Activated T-cell treated with anti-CD3 and anti-CD28 coated beads for 4 hours (primary cell): ENCODE results near the gene NHSL1.

ENCODE experiments used
- DNase-seq: peaks from one replicate; pipeline ENCODE4 v3.0.0-alpha.2; 2020

Gene NHSL1

GRCh38 chr6:138397128-138398122 is 101.9 kb downstream of the NHSL1 start:
- no peak for DNase-seq

DNA sequence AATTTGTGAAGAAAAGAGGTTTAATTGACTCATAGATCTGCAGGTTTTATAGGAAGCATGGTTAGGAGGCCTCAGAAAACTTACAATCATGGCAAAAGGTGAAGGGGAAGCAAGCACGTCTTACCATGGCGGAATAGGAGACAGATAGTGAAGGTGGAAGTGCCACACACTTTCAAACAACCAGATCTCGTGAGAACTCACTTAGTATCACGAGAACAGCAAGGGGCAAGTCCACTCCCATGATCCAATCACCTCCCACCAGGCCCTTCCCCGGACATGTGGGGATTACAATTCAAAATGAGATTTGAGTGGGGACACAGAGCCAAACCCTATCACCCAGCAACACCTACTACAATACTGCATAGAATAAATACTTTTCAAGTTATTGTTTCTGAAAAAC is 102.6 kb downstream of the NHSL1 start:
- no peak for DNase-seq

DNA sequence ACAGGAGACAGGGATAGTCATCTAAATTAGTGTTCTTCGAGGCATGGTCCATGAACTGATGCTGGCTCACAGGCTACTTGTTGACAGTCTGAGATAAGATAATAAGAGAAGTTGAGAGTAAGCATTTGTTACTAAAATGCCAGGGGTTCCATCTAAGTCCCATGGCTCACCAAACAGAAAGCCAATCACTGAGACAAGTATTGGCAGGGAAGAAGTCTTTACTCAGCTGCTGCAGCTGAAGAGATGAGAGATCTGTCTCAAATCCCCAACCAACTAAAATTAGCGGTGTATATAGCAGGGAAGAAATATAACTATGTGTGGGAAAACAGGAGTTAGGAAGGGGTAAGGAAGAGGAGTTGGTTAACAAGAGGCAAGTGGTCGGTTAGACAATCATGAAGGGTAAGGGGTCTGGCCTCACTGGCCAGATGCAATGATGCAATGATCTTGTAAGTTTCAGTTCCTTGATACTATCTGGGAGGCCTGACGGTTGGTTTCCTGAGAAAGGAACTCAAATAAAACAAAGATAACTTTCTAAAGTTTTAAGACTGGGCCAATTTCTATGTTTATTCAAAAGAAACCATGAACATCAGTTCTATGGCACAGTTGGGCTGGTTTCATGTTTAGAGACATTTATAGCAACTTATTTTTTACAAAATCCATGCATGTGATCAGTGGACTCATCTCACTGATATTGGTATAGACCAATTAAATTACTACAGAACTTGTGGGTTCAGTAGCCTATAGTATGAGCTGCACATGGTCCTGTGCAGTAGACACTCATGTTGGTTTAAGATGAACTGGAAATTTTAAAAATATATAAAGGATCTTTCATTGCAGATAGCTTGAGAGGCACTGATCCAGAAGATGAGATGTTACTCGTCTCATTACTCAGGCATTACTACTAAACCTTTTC is 105.2 kb downstream of the NHSL1 start:
- no peak for DNase-seq

DNA sequence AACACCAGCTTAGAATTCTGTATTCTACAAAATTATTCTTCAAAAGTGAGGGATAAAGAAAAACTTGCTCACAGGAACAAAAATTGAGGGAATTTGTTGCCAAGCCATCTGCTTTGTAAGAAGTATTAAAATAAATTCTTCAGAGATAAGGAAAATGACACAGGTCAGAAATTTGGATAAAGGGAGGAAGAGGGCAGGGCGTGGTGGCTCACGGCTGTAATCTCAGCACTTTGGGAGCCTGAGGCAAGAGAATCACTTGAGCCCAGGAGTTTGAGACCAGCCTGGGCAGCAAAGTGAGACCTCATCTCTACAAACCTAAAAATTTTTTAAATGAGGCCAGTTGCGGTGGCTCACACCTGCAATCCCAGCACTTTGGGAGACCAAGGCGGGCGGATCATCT is 109.7 kb downstream of the NHSL1 start:
- no peak for DNase-seq

DNA sequence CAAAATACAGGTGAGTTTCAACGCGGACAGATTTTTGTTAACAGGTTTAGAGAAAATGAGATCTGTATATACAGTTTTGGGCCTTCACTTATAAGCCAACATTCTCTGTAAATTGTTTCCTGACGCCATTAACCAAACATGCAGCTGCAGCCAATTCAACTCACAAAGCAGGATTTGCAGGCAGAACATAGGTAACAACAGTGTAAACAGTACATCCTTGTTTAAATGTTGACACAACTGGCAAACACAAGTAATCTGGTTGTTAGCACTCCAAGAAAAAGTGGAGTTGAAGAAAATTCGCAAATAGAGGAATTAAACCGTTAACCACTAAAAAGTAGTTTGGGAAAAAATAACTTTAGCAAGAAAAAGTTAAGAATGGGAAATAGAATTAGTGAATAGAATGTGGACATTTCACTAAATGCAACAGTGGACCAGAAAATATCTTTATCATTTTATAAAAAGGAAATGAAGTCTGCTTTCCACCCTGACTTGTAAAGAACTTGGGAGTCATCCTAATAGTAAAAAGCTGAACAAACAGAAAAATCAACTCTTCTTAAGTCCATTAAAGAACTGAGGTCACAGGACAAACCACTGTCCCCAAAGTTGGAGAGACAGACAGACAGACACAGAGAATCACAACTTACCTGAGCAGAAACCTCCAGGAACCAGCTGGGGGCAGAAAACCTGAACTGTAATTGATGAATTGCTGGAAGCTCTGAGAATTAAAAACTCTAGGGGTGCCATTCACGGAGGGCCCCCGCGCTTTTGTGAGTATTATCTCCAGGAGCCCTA is 111.5 kb downstream of the NHSL1 start:
- DNase-seq = no peak

- DNase-seq = no peak
Measured at GRCh38 chr6:138386897-138387296, 112.4 kb downstream of the NHSL1 start.

GRCh38 chr6:138383776-138384175 is 115.5 kb downstream of the NHSL1 start:
- DNase-seq = no peak

DNA sequence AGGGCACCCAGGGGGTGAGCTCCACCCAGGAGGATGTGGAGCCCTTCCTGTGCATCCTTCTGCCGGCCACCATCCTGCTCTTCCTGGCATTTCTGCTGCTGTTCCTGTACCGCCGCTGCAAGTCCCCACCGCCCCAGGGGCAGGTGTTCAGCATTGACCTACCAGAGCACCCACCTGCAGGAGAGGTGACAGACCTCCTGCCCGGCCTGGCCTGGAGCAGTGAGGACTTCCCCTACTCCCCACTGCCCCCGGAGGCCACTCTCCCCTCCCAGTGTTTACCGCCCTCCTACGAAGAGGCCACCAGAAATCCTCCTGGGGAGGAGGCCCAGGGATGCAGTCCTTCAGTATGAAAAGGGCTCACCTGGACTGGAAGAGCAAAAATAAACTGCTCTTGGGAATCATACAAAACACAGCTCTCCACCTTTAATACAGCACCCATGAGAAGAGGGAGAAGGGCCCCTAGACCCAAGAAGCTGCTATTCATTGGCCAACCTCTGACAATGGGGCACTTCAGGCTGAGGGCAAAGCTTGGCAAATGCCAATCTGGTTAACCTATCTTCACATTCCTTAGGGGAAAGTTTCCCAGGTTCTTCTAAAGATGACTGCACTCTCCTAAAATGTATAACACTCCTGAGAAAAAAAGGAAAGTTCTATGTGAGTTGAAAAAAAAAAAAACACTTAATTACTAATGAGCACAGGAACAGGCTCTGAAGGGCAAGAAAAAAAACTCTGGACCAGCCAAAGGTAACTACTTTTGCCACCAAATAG is 116.6 kb downstream of the NHSL1 start:
- no peak for DNase-seq

DNA sequence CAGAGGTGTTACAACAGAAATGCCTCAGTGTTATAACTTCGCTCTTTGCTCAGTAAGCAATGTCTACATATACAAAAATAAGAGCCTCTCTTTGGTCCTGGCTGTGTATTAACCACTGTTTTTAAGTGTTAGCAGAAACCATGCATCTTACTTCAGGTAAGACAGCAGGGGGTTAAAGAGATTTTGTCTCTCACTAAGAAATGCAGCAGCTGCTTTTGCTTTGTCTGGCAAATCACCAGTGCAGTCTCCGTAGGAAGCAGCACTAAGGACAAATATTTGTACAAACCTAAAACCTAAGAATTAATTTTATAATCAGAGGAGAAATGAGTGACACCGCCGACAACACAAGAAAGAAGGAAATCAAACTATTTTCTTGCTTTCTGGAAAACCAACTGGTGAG is 120.8 kb downstream of the NHSL1 start:
- DNase-seq = no peak

DNA sequence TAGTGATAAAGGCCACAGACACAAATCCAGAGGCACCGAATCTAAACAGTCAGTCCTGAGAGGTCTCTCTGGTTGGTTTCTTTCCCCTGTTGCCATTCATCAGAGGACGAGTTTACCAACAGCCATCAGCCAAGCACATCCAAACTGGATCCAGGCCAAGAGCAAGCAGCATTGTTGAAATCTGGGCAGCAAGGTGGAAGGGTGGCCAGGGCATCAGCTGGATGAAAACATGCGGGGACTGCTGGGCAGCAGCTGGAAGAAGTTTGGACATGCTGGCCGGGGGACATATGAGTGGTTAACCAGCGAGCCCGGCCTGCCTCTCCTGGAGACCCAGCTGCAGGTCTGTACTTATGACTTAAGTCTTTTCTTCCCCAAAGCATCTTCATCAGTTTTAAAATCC is 121.5 kb downstream of the NHSL1 start, which contains the start of gene SMIM28:
Gene SMIM28 (plus strand): TSS at position 62 of the 400 bp plus-strand sequence. CDS start 168 bp downstream, at position 230.
- DNase-seq = no peak

DNA sequence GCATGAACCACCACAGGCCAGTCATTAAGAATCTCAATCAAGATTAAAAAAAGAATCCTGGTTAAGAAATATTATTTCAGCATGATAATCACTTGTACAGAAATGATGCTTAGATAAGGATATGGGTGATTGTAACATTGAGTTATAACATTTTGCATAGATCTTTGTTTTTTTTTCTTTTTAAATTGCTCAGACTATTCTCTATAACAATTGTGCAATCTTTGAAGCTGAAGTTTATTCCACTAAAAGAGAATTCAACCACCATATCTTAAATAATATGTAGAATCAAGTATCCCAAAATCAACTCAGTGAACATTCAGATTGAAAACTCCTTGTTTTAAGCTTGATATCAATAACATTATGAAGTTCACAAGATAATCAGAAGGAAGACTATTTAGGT is 122.3 kb downstream of the NHSL1 start:
- no peak for DNase-seq

DNA sequence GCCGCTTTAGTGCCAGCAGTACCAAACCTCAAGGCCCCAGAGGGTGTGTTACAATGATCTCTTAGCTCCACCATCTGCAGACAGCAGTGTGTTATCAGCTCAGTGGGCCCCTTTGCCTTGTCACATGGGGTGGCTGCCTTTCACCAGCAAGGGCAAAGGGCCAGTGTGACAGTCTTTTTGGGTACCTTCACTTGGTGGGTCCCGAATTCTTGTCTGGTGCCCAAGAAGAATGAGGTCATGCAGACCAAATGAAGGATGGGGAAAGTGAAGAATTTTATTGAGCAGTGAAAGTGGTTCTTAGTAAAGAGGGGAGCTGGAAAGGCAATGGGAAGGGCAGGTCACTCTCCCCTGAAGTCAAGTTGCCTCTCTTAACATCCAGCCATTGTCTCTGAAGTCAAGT is 124.5 kb downstream of the NHSL1 start:
- no peak for DNase-seq

DNA sequence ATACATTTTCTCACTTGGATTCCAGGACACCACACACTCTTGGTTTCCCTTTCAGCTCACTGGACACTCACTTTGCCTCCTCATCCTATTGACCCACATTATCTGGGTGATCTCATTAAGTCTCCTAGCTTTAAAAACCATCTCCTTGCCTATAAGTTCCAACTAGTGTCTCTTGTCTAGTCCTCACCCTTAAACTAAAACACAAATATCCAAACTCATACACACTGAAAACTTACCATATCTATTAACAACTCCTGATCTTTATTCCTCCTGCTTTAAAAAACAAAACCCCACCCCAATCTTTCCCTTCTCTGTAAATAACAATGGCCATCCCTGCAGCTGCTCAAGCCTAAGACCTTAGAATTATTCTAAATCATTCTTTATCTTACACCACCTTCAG is 125.1 kb downstream of the NHSL1 start:
- DNase-seq = no peak

- DNase-seq = no peak
Measured at GRCh38 chr6:138372711-138373463, 126.4 kb downstream of the NHSL1 start.
